ENCODE data around the gene AOPEP.

DNA sequence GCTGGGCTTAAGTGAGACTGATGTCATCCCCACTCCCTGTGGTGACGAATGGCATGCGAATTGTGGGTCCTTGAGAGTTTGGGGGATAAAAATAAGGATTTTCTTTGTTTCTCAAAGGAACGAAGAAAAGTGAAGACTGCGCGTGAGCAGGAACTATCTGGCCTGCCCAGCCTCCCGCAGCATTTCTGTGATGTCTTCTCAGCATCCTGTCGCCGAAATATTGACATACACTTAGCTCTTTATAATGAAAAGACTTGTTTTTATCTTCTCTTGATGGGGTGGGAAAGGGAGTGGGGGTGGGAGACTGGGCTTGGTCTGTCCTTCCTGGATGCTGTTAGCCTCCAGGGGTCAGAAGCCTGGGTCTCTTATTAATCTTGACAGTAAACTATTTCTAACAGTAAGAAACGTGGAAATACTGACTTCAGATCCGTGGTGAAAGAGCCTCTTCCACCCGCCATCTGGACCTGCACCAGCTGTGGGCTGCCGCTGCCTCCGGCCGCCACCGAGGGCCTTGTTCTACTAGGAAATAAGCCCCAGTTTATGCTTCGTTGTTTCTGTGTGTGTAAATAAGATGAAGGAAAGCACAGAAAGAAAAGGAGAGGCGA lies 351.4 kb downstream of the AOPEP start:
- TF ChIP-seq EP300 (IDR thresholded peaks at IDR 0.05), result no peak
- TF ChIP-seq, protein P1, sequence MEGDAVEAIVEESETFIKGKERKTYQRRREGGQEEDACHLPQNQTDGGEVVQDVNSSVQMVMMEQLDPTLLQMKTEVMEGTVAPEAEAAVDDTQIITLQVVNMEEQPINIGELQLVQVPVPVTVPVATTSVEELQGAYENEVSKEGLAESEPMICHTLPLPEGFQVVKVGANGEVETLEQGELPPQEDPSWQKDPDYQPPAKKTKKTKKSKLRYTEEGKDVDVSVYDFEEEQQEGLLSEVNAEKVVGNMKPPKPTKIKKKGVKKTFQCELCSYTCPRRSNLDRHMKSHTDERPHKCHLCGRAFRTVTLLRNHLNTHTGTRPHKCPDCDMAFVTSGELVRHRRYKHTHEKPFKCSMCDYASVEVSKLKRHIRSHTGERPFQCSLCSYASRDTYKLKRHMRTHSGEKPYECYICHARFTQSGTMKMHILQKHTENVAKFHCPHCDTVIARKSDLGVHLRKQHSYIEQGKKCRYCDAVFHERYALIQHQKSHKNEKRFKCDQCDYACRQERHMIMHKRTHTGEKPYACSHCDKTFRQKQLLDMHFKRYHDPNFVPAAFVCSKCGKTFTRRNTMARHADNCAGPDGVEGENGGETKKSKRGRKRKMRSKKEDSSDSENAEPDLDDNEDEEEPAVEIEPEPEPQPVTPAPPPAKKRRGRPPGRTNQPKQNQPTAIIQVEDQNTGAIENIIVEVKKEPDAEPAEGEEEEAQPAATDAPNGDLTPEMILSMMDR (IDR thresholded peaks at IDR 0.05), result no peak
- no peak for TF ChIP-seq POLR2A (IDR thresholded peaks at IDR 0.05; ENCODE audit: low read depth)

All from esophagus muscularis mucosa (tissue), 4 donors.